ENCODE data around the gene MEPE. TPM values are rescaled to one million over a fixed set of nuclear protein-coding genes. Genes with fewer than 3 reads are reported as not detected.

MEPE gene
- total and polyA plus RNA-seq, 7 donors, result not detected

- Histone ChIP-seq H3K36me3 (ENCODE audit: insufficient read depth in 1 of 2, low read depth in 1 of 2) (no peaks in the 10 kb centered on the region), H3K4me1 (no peaks in the 10 kb centered on the region), H3K4me3 (no peak overlapping the region), H3K27ac (no peak overlapping the region), H3K27me3 (ENCODE audit: insufficient read depth in 3 of 3, low read length in 2 of 3) (no peaks in the 10 kb centered on the region), H3K9me3 (no peaks in the 10 kb centered on the region)
- ATAC-seq (no peak), DNase-seq (no peak)
- no peak for TF ChIP-seq CTCF (IDR thresholded peaks at IDR 0.05)
- 67 to 88% (median 83%) methylated on average over 1 of the region's 1 CpG for whole genome bisulfite sequencing, 3 donors
- intact Hi-C loops (cut with DNase I), result no loop called here
These were observed 9.0 kb upstream of the MEPE start for GRCh38 chr4:87823724-87824123.

GRCh38 chr4:87824352-87824751 is 8.4 kb upstream of the MEPE start:
- DNase-seq (no peak), ATAC-seq (no peak)
- no peak for TF ChIP-seq CTCF (IDR thresholded peaks at IDR 0.05)
- 62 to 72% (median 67%) methylated on average over 1 of the region's 1 CpG for WGBS, 3 donors
- Histone ChIP-seq H3K4me3 (no peak overlapping the region), H3K36me3 (ENCODE audit: insufficient read depth in 1 of 2, low read depth in 1 of 2) (no peaks in the 10 kb centered on the region), H3K9me3 (no peaks in the 10 kb centered on the region), H3K27ac (no peak overlapping the region), H3K27me3 (ENCODE audit: insufficient read depth in 3 of 3, low read length in 2 of 3) (no peaks in the 10 kb centered on the region), H3K4me1 (no peaks in the 10 kb centered on the region)
- intact Hi-C loops (cut with DNase I), result no loop called here

GRCh38 chr4:87834401-87834800 is 1.6 kb downstream of the MEPE start:
- TF ChIP-seq CTCF (IDR thresholded peaks at IDR 0.05), result no peak
- no peak for ATAC-seq
- DNase-seq, result no peak

GRCh38 chr4:87835197-87835596 is 2.4 kb downstream of the MEPE start:
- Histone ChIP-seq H3K4me1 (no peaks in the 10 kb centered on the region), H3K9me3 (no peaks in the 10 kb centered on the region), H3K27me3 (ENCODE audit: insufficient read depth in 3 of 3, low read length in 2 of 3) (no peaks in the 10 kb centered on the region), H3K4me3 (no peak overlapping the region), H3K27ac (no peak overlapping the region), H3K36me3 (ENCODE audit: insufficient read depth in 1 of 2, low read depth in 1 of 2) (no peaks in the 10 kb centered on the region)
- intact Hi-C loops (cut with DNase I), result loop anchor here (5.0 kb wide), 2 partner anchors 153 to 293 kb away; no protein-coding TSS in a partner anchor
- ATAC-seq (no peak), DNase-seq (no peak)
- WGBS, 3 donors, result 90 to 96% (median 94%) methylated on average over 2 of the region's 2 CpGs
- no peak for TF ChIP-seq CTCF (IDR thresholded peaks at IDR 0.05)

More at GRCh38 chr4:87834401-87834800, 1.6 kb downstream of the MEPE start:
- Histone ChIP-seq H3K9me3 (no peaks in the 10 kb centered on the region), H3K27ac (no peak overlapping the region), H3K36me3 (ENCODE audit: insufficient read depth in 1 of 2, low read depth in 1 of 2) (no peaks in the 10 kb centered on the region), H3K4me3 (no peak overlapping the region), H3K4me1 (no peaks in the 10 kb centered on the region), H3K27me3 (ENCODE audit: insufficient read depth in 3 of 3, low read length in 2 of 3) (no peaks in the 10 kb centered on the region)
- WGBS, 3 donors, result 89 to 96% (median 94%) methylated on average over 2 of the region's 2 CpGs
- intact Hi-C loops (cut with DNase I), result no loop called here

- no peak for ATAC-seq
These were observed 3.0 kb downstream of the MEPE start for GRCh38 chr4:87835743-87836142.

More at GRCh38 chr4:87835743-87836142, 3.0 kb downstream of the MEPE start:
- 70 to 73% (median 72%) methylated on average over 2 of the region's 2 CpGs for WGBS, 3 donors
- Histone ChIP-seq H3K27me3 (ENCODE audit: insufficient read depth in 3 of 3, low read length in 2 of 3) (no peaks in the 10 kb centered on the region), H3K4me1 (no peaks in the 10 kb centered on the region), H3K27ac (no peak overlapping the region), H3K4me3 (no peak overlapping the region), H3K9me3 (no peaks in the 10 kb centered on the region), H3K36me3 (ENCODE audit: insufficient read depth in 1 of 2, low read depth in 1 of 2) (no peaks in the 10 kb centered on the region)
- intact Hi-C loops (cut with DNase I), result loop anchor here (5.0 kb wide), 2 partner anchors 153 to 293 kb away; no protein-coding TSS in a partner anchor
- no peak for TF ChIP-seq CTCF (IDR thresholded peaks at IDR 0.05)
- DNase-seq, result no peak
